BJ (cell line): ENCODE data around the gene SND1. TPM values are rescaled to one million over a fixed set of nuclear protein-coding genes. Genes with fewer than 3 reads are reported as not detected.

Source experiments
- CTCF ChIA-PET: fragments of 350-600 bp; formaldehyde crosslinking; extraction: SDS; loops from one replicate; lab custom pipeline; 2021; ENCODE audit warnings: antibody characterized with exemption, inconsistent platforms; lab: Yijun Ruan, JAX
- POLR2A ChIA-PET: fragments of 300-600 bp; sonication (Branson Sonifier 250); formaldehyde crosslinking; extraction: SDS; loops from one replicate; lab custom pipeline; 2021; ENCODE audit warnings: antibody characterized with exemption; lab: Charles Lee
- DNase-seq: peaks from one replicate; pipeline ENCODE4 v3.0.0-alpha.2; 2011; ENCODE audit warnings: low read depth
- H3K27me3 ChIP-seq: 2 replicates; pipeline ENCODE4 v1.6.0; 2011; ENCODE audit warnings: low read length; ENCODE audit not compliant: control insufficient read depth, insufficient read depth
- H3K36me3 ChIP-seq: 2 replicates; pipeline ENCODE4 v1.5.1; 2011; ENCODE audit warnings: low read length; ENCODE audit not compliant: control insufficient read depth, insufficient read depth
- H3K4me3 ChIP-seq: 2 replicates; pipeline ENCODE4 v1.5.1; 2011; ENCODE audit warnings: low read depth, mild to moderate bottlenecking, control low read depth, low read length
- CTCF ChIP-seq: IDR thresholded peaks from 2 replicates; pipeline ENCODE4 v1.5.1; 2011; ENCODE audit warnings: low read depth, mild to moderate bottlenecking, control low read depth, inconsistent platforms, low read length, moderate library complexity; ENCODE audit not compliant: insufficient read depth
- polyA plus RNA-seq: library from polyadenylated mRNA; depleted of rRNA; stranded (reverse); fragments of >200 nt; gene quantifications from 2 replicates; pipeline ENCODE4 v1.2.3, GENCODE V29; 2011

The SND1 gene
- polyA plus RNA-seq, 1 experiment, result 203 TPM

DNA sequence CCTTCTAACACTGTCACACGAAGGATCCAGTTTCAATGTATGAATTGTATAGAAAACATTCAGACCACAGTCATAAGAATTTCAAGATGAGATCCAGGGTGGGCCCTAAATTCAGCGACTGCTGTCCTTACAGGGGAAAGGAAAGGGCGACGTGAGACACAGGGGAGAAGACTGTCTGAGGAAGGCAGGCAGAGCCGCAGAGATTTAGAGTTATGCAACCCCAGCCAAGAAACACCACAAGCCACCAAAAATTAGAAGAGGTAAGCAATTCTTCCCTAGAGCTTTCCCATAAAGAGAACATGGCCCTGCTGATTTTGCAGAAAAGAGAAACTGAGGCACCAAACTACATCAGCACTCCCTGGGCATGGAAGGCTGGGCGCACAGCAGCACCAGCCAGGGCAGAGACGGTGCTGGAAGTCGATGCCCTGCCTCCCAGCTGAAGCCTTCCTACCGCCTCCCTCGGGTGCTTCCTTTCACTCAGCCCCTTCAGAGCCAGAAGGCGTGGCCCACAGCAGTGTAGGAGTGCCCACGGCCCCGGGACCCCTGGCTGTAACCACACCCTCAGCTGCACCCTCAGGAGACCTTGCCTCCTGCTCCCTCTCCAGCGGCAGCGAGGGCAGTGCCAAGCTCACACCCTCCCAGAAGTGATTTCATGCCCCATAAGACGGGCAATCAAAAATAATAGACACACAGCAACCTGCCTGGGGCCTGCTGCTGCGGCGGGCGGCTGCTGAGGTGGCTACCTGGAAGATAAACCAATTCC is 460.2 kb downstream of the SND1 start:
- H3K4me3 ChIP-seq, result no peak overlapping the region
- no peak for DNase-seq
- H3K27me3 ChIP-seq, result peaks cover 8% of the 10 kb centered on the region
- POLR2A ChIA-PET, result no interaction called here
- CTCF ChIA-PET, result interaction anchor here (1.1 to 2.1 kb wide), 2 partner anchors 13 to 24 kb away, joined by 7 read pairs; no protein-coding TSS in a partner anchor
- H3K36me3 ChIP-seq, result no peaks in the 10 kb centered on the region
- TF ChIP-seq CTCF, result no peak

DNA sequence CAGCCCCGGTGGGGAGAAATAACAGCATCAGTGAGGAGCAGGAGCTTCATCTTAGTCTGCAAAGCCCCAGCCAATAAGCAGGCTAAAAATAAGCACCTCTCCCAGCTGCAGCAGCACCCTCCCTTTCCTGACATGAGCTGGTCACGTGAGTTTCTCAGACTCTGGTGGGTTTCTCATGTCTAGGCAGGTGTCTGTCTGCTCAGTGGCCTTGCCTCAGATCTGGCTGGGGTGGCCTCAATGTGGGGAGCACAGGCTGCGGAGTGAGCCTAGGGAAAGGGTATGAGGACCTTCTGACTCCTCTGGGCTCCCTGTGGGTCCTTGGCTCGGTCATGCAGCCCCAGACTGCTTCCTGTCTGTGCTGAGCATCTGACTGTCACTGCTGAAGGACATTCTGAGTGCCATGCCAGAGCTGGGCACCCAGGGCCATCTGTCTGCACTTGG is 460.8 kb downstream of the SND1 start:
- TF ChIP-seq CTCF, result no peak
- Histone ChIP-seq H3K27me3 (peaks cover 8% of the 10 kb centered on the region), H3K36me3 (no peaks in the 10 kb centered on the region), H3K4me3 (no peak overlapping the region)
- ChIA-PET CTCF (interaction anchor here (1.1 to 2.1 kb wide), 2 partner anchors 13 to 23 kb away, joined by 7 read pairs; no protein-coding TSS in a partner anchor), POLR2A (no interaction called here)
- DNase-seq, result no peak

GRCh38 chr7:128113839-128114238 is 461.8 kb downstream of the SND1 start:
- CTCF ChIA-PET, result no interaction called here

GRCh38 chr7:128114806-128115205 is 462.8 kb downstream of the SND1 start:
- ChIA-PET CTCF (interaction anchor here (2.4 kb wide), 1 partner anchor 21 kb away, joined by 8 read pairs; no protein-coding TSS in a partner anchor), POLR2A (no interaction called here)
- Histone ChIP-seq H3K36me3 (no peaks in the 10 kb centered on the region), H3K27me3 (peaks cover 2% of the 10 kb centered on the region; the same call in 1 of the 2 replicates), H3K4me3 (no peak overlapping the region)
- TF ChIP-seq CTCF, result no peak
- DNase-seq, result no peak

More at GRCh38 chr7:128113839-128114238, 461.8 kb downstream of the SND1 start:
- H3K27me3 ChIP-seq, result peaks cover 7% of the 10 kb centered on the region
- no peak for TF ChIP-seq CTCF
- no peak for DNase-seq
- POLR2A ChIA-PET, result no interaction called here
- no peak overlapping the region for H3K4me3 ChIP-seq
- H3K36me3 ChIP-seq, result no peaks in the 10 kb centered on the region

- DNase-seq, result no peak
- Histone ChIP-seq H3K27me3 (peaks cover 2% of the 10 kb centered on the region; the same call in 1 of the 2 replicates), H3K4me3 (no peak overlapping the region), H3K36me3 (no peaks in the 10 kb centered on the region)
- POLR2A ChIA-PET, result no interaction called here
- CTCF ChIA-PET, result interaction anchor here (0.7 to 2.4 kb wide), 4 partner anchors 9 to 94 kb away, joined by 3 to 8 read pairs (median 3); no protein-coding TSS in a partner anchor
- no peak for TF ChIP-seq CTCF
Measured at GRCh38 chr7:128115336-128115820, 463.4 kb downstream of the SND1 start.
